GM12891 (cell line): ENCODE results near the gene LAMC2.

Experiments used
- POLR2A ChIP-seq: IDR thresholded peaks from 2 replicates; pipeline ENCODE4 v1.6.1; 2011; ENCODE audit warnings: low read depth, low read length, control low read depth
- POLR2AphosphoS5 ChIP-seq: IDR thresholded peaks from 2 replicates; pipeline ENCODE4 v1.6.1; 2011; ENCODE audit warnings: low read depth, low read length, control low read depth
- SPI1 ChIP-seq: IDR thresholded peaks from 2 replicates; pipeline ENCODE4 v1.6.1; 2011; ENCODE audit warnings: low read depth, low read length, control low read depth

DNA sequence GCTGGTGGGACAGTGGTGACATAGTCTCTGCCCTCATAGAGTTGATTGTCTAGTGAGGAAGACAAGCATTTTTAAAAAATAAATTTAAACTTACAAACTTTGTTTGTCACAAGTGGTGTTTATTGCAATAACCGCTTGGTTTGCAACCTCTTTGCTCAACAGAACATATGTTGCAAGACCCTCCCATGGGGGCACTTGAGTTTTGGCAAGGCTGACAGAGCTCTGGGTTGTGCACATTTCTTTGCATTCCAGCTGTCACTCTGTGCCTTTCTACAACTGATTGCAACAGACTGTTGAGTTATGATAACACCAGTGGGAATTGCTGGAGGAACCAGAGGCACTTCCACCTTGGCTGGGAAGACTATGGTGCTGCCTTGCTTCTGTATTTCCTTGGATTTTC is 58.4 kb downstream of the LAMC2 start:
- TF ChIP-seq POLR2AphosphoS5 (no peak), POLR2A (no peak), SPI1 (no peak)
